Measurements from ENCODE around the gene KCNIP2.

The KCNIP2 gene

GRCh38 chr10:101851411-101852116, 8.0 kb upstream of the KCNIP2 start:
- DNase-seq (ENCODE audit: low spot score): no peak

GRCh38 chr10:101850749-101851148, 7.1 kb upstream of the KCNIP2 start:
- no peak for DNase-seq (ENCODE audit: low spot score)

GRCh38 chr10:101848894-101849351, 5.3 kb upstream of the KCNIP2 start:
- no peak for DNase-seq (ENCODE audit: low spot score)

- DNase-seq (ENCODE audit: low spot score): no peak
These were observed 4.8 kb upstream of the KCNIP2 start for GRCh38 chr10:101848408-101848807.

GRCh38 chr10:101845893-101846292, 2.3 kb upstream of the KCNIP2 start:
- DNase-seq (ENCODE audit: low spot score): no peak

GRCh38 chr10:101841826-101842225, 1.8 kb downstream of the KCNIP2 start:
- DNase-seq (ENCODE audit: low spot score): no peak

- DNase-seq (ENCODE audit: low spot score): peak; percentile 85
These were observed 2.7 kb downstream of the KCNIP2 start for GRCh38 chr10:101840741-101841453.

- peak; percentile 62 for DNase-seq (ENCODE audit: low spot score)
These were observed 3.4 kb downstream of the KCNIP2 start for GRCh38 chr10:101840102-101840684.

GRCh38 chr10:101839416-101840063, 4.1 kb downstream of the KCNIP2 start:
- DNase-seq (ENCODE audit: low spot score): no peak

- no peak for DNase-seq (ENCODE audit: low spot score)
These were observed 4.6 kb downstream of the KCNIP2 start for GRCh38 chr10:101839002-101839401.

GRCh38 chr10:101838416-101838970, 5.1 kb downstream of the KCNIP2 start:
- DNase-seq (ENCODE audit: low spot score): no peak

- DNase-seq (ENCODE audit: low spot score): no peak
These were observed 5.9 kb downstream of the KCNIP2 start for GRCh38 chr10:101837748-101838147.

- no peak for DNase-seq (ENCODE audit: low spot score)
These were observed 8.2 kb downstream of the KCNIP2 start for GRCh38 chr10:101835362-101835761.

- no peak for DNase-seq (ENCODE audit: low spot score)
These were observed 9.3 kb downstream of the KCNIP2 start for GRCh38 chr10:101834341-101834740.

GRCh38 chr10:101833466-101833865, 10.1 kb downstream of the KCNIP2 start:
- no peak for DNase-seq (ENCODE audit: low spot score)

- DNase-seq (ENCODE audit: low spot score): no peak
These were observed 11.3 kb downstream of the KCNIP2 start for GRCh38 chr10:101832325-101832771.

GRCh38 chr10:101831169-101831811, 12.3 kb downstream of the KCNIP2 start:
- no peak for DNase-seq (ENCODE audit: low spot score)

GRCh38 chr10:101830322-101831168, 13.1 kb downstream of the KCNIP2 start:
- DNase-seq (ENCODE audit: low spot score): peak; percentile 54

- no peak for DNase-seq (ENCODE audit: low spot score)
These were observed 13.9 kb downstream of the KCNIP2 start for GRCh38 chr10:101829561-101830315.

Measured in pons (tissue), 1 donor.